ENCODE results near the gene LRRN2.
"Not testable (repeated sequence)": the region's sequence is repeated elsewhere in the genome, so short reads cannot be mapped to it uniquely, and the experiment has no call there.

Gene LRRN2

DNA sequence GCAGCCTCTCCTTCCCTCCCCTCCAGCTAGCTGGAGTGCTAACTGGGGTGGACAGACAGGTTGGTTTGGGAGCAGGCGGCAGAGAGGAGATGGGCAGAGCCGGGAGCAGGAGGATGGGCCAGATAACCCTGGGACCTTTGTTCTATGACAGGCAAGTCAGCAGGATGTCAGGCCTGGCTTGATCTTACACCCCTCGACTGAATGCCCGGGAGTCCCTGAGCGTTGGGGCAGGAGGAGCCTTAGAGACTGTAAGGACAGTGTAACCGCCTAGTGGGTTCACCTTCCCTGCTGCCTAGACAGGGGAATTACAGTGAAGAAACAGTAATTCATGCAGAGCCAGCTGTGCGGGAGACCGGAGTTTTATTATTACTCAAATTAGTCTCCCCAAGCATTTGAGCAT, 109.1 kb downstream of the LRRN2 start:
- FAIRE-seq (no peak), DNase-seq (ENCODE audit: insufficient read length, low spot score) (no peak)
- TF ChIP-seq TAF1 (IDR thresholded peaks at IDR 0.05; ENCODE audit: low read depth, low read length) (no peak), POLR2A (IDR thresholded peaks at IDR 0.05; ENCODE audit: low read depth, low read length) (no peak), PAX5 (IDR thresholded peaks at IDR 0.05; ENCODE audit: insufficient read depth, low read length, severe bottlenecking) (no peak), POU2F2 (IDR thresholded peaks at IDR 0.05; ENCODE audit: low read depth, low read length) (no peak), SPI1 (IDR thresholded peaks at IDR 0.05; ENCODE audit: low read depth, low read length) (no peak), POLR2AphosphoS5 (IDR thresholded peaks at IDR 0.05; ENCODE audit: low read depth, low read length) (no peak)

DNA sequence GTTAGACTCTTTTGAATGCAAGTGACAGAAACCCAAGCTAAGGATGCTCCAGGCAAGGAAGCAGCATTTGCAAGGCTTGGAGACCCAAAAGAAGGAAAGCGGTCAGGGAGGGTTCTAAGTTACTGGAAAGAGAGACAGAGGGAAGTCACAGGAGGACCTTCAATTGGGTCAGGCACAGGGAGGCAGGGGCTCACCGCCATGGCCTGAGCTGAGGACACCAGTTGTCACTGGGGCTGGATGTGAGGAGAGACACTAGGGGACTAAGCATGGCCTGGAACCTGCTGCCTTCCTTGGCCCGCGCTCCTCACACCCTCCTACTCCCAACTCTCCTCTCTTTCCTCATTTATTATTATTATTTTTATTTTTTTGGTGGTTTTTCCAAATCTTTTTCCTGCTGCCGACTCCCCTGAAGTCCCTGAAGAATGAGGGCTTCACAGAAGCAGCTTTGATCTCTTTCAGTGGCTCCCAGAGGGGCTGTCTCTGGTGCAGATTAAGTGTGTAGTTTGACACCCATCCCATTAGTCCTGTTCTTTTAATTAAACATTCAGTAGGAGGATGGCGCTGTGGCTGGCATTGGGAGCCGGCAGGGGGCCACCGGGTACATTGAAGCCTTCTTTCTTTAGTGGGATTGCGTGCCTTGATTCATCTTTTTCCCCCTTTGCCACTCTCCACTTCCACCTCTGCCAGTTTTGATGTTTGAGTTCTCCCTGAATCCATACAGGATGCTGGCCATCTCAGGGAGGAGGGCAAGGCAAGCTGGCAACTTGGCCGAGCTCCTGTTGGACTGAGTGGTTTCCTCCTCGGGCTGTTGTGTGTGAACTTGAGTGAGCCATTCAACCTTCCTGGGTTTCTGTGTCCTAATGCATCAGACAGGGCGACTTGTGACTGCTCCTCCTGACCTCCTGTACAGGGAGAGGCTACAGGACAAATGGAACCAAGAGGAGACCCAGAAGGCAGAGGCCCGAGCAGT, 110.0 kb downstream of the LRRN2 start:
- TF ChIP-seq PAX5 (IDR thresholded peaks at IDR 0.05; ENCODE audit: insufficient read depth, low read length, severe bottlenecking) (no peak), POLR2AphosphoS5 (IDR thresholded peaks at IDR 0.05; ENCODE audit: low read depth, low read length) (no peak), POU2F2 (IDR thresholded peaks at IDR 0.05; ENCODE audit: low read depth, low read length) (no peak), TAF1 (IDR thresholded peaks at IDR 0.05; ENCODE audit: low read depth, low read length) (no peak), SPI1 (IDR thresholded peaks at IDR 0.05; ENCODE audit: low read depth, low read length) (no peak), POLR2A (IDR thresholded peaks at IDR 0.05; ENCODE audit: low read depth, low read length) (no peak)
- DNase-seq (ENCODE audit: insufficient read length, low spot score) (no peak), FAIRE-seq (no peak)

DNA sequence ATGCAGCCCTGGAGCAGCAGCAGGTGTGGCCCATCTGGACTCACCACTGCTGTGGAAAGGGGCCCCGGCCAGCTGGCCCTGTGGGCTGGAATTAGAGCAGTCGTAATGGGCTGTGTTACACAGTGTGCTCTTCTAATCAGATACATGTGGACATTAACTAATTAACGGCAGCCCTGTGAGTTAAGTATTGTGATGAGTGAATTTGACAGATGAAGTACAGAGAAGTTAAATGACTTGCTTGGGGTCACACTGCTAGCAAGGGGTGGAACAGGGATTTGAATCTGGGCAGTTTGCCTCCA, 110.7 kb downstream of the LRRN2 start:
- FAIRE-seq = no peak

DNA sequence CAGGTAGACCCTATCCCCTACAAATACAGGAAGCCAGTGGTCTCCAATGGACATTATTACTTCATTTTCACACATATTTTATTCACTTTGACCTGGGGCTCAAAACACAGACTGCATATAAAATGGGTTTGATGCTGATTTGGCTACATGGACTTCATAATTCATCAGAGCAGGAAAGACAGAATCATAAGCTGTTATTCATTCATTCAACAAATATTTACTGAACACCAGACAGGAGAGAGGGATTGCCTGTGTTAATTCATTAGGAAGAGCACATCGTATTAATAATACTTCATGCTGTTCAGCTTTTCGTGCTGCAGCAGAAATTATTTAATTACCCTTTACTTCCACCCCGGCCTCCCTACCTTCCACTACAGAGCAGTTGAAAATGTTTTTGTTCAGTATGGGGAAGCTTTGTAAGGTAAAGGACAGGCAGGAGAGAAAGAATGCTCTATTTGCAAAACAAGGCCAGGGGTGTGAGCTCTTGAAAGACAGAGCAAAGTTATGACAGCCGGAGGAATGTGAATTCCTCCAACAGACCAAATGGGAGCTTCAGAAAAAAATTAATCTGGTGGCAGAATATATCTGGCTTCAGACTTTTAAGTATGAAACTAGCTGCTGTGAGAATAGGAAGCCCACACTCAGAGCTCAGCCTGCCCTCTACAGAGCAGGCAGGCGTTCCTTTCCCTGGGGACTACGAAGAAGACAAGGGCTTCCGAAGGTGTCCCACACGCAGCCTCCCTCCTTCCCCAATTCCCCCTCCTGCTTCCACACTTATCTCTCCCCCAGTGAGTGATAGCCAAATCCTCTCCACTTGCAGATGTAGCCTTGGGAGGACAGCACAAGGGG, 111.3 kb downstream of the LRRN2 start:
- no peak for FAIRE-seq
- no peak for TF ChIP-seq SPI1 (IDR thresholded peaks at IDR 0.05; ENCODE audit: low read depth, low read length)
- TF ChIP-seq TAF1 (IDR thresholded peaks at IDR 0.05; ENCODE audit: low read depth, low read length) = no peak
- no peak for TF ChIP-seq POLR2A (IDR thresholded peaks at IDR 0.05; ENCODE audit: low read depth, low read length)
- no peak for TF ChIP-seq POLR2AphosphoS5 (IDR thresholded peaks at IDR 0.05; ENCODE audit: low read depth, low read length)
- no peak for TF ChIP-seq POU2F2 (IDR thresholded peaks at IDR 0.05; ENCODE audit: low read depth, low read length)
- no peak for TF ChIP-seq PAX5 (IDR thresholded peaks at IDR 0.05; ENCODE audit: insufficient read depth, low read length, severe bottlenecking)
- DNase-seq (ENCODE audit: insufficient read length, low spot score) = no peak

More for the DNA sequence above, 110.7 kb downstream of the LRRN2 start:
- TF ChIP-seq PAX5 (IDR thresholded peaks at IDR 0.05; ENCODE audit: insufficient read depth, low read length, severe bottlenecking) = no peak
- no peak for TF ChIP-seq POU2F2 (IDR thresholded peaks at IDR 0.05; ENCODE audit: low read depth, low read length)
- DNase-seq (ENCODE audit: insufficient read length, low spot score) = no peak

DNA sequence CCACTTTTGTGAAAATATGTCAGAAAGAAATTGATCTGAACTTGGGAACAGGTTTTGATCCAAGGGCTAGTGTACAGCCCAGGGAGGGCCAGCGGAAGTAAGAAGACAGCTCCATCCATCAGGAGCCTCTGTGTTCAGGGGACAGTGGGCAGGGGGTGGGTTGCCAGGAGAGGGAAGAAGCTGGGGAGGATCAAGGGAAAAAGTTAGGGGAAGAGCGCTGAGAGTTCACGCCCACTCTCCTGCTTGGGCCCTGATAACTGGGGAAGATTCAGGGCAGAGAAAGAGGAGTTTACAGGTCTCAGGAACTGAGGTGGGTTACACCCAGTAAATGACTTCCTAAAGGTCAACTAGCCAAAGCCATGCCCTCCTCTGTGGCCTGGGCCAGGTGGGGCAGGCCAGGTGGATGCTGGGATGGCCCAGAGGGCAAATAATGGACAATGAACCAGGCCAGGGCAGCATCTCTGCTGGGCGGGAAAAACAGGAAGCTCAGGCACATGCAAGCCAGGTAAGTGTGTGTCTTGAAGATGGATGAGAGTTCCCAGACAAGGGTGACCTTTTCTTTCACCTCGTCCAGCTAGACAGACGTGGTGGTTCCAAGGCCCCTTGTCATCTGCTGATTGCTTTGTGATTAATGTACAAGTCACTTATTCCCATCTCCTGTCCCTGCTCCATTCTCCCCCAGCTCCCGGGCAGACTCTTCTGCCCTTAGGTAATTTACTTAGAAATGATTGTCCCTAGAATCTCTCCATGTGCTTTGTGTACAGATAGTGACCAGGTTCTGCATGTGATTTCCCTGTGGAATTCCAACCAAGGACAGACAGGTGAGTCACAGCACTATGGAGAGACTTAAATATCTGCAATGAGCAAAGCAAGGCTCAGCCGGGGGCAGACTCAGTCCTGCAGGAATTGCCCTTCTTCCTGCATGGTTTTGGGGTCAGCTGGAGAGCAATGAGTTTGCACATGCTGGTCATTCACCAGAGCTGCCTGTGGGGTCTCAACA, 112.3 kb downstream of the LRRN2 start:
- FAIRE-seq (no peak), DNase-seq (ENCODE audit: insufficient read length, low spot score) (no peak)
- TF ChIP-seq TAF1 (IDR thresholded peaks at IDR 0.05; ENCODE audit: low read depth, low read length) (no peak), POLR2A (IDR thresholded peaks at IDR 0.05; ENCODE audit: low read depth, low read length) (no peak), POU2F2 (IDR thresholded peaks at IDR 0.05; ENCODE audit: low read depth, low read length) (no peak), POLR2AphosphoS5 (IDR thresholded peaks at IDR 0.05; ENCODE audit: low read depth, low read length) (no peak), PAX5 (IDR thresholded peaks at IDR 0.05; ENCODE audit: insufficient read depth, low read length, severe bottlenecking) (no peak), SPI1 (IDR thresholded peaks at IDR 0.05; ENCODE audit: low read depth, low read length) (no peak)

DNA sequence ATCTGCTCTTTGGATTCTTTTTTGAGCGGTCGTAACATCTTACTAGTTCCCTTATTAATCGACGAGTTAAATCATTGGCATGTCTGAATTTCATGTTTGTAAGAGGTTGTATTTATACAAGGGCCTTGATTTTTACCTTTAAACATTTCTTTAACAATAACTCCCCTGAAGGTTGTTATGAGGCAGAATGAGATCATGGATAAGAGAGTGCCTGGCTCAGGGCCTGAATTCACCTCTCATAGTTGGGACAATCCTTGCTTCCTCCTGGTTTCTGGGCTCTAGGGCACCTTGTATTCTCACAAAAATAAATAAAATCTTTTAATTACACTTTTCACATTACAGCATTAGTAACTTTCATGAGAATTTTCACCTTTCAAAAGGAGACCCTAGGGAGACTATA, 113.9 kb downstream of the LRRN2 start:
- TF ChIP-seq POLR2AphosphoS5 (IDR thresholded peaks at IDR 0.05; ENCODE audit: low read depth, low read length) (no peak), POU2F2 (IDR thresholded peaks at IDR 0.05; ENCODE audit: low read depth, low read length) (no peak)
- FAIRE-seq (no peak), DNase-seq (ENCODE audit: insufficient read length, low spot score) (no peak)

DNA sequence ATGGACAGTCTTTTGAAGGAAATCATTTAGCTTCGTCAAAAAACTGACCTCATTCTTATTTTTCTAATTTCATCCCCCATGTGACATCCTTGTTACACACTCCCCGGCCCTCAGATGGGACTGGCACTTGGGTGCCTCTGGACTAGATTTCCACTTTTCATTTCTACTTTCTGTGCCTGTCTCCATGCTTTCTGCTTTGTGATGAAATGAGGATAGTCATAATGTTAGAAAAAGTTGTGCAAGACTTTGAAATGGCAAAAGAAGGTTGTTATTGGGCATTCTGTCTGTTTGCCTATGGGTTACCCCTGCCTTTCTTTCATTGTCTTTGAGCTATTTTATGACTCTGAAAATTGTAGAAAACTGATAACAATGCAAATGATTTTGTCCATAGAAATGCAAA, 114.4 kb downstream of the LRRN2 start:
- TF ChIP-seq POLR2A (IDR thresholded peaks at IDR 0.05; ENCODE audit: low read depth, low read length) (no peak), POLR2AphosphoS5 (IDR thresholded peaks at IDR 0.05; ENCODE audit: low read depth, low read length) (no peak), TAF1 (IDR thresholded peaks at IDR 0.05; ENCODE audit: low read depth, low read length) (no peak), PAX5 (IDR thresholded peaks at IDR 0.05; ENCODE audit: insufficient read depth, low read length, severe bottlenecking) (no peak), SPI1 (IDR thresholded peaks at IDR 0.05; ENCODE audit: low read depth, low read length) (no peak), POU2F2 (IDR thresholded peaks at IDR 0.05; ENCODE audit: low read depth, low read length) (no peak)
- FAIRE-seq (no peak), DNase-seq (ENCODE audit: insufficient read length, low spot score) (no peak)

GRCh38 chr1:204570021-204570420, 115.5 kb downstream of the LRRN2 start:
- DNase-seq (ENCODE audit: insufficient read length, low spot score); FAIRE-seq: not testable (repeated sequence)

GRCh38 chr1:204569478-204569877, 116.1 kb downstream of the LRRN2 start:
- FAIRE-seq (no peak), DNase-seq (ENCODE audit: insufficient read length, low spot score) (no peak)

More at GRCh38 chr1:204569478-204569877, 116.1 kb downstream of the LRRN2 start:
- no peak for TF ChIP-seq SPI1 (IDR thresholded peaks at IDR 0.05; ENCODE audit: low read depth, low read length)
- no peak for TF ChIP-seq POU2F2 (IDR thresholded peaks at IDR 0.05; ENCODE audit: low read depth, low read length)
- TF ChIP-seq TAF1 (IDR thresholded peaks at IDR 0.05; ENCODE audit: low read depth, low read length) = no peak
- TF ChIP-seq POLR2A (IDR thresholded peaks at IDR 0.05; ENCODE audit: low read depth, low read length) = no peak
- TF ChIP-seq PAX5 (IDR thresholded peaks at IDR 0.05; ENCODE audit: insufficient read depth, low read length, severe bottlenecking) = no peak
- no peak for TF ChIP-seq POLR2AphosphoS5 (IDR thresholded peaks at IDR 0.05; ENCODE audit: low read depth, low read length)

Measured in GM12891 (cell line).